ENCODE results near the gene DOCK11. TPM values are rescaled to one million over a fixed set of nuclear protein-coding genes. Genes with fewer than 3 reads are reported as not detected.
A peak's percentile ranks its signal among the peaks of the same experiment; 100 is the strongest.

DOCK11 gene
- polyA plus RNA-seq, 3 donors from 2014 or later: 27.9 to 48.8 (median 28.9) TPM

GRCh38 chrX:118507766-118508165 is 12.2 kb downstream of the DOCK11 start:
- DNase-seq: no peak
- Mint-ChIP-seq H3K36me3 (peaks cover 0 to 4% (median 3%) of the 10 kb centered on the region in 3 donors), H3K4me1 (peaks cover 84 to 94% of the 10 kb centered on the region in 2 donors), H3K4me3 (peak overlapping the region in 1 of 5 donors; percentile 61), H3K27ac (peak overlapping the region in 4 of 6 donors; percentile 27 to 61 (median 38)), H3K9me3 (no peaks in the 10 kb centered on the region), H3K27me3 (ENCODE audit: low read depth in 3 of 3) (peaks cover 0 to 3% (median 1%) of the 10 kb centered on the region in 3 donors)

- Mint-ChIP-seq H3K4me1 (peaks cover 84 to 94% of the 10 kb centered on the region in 2 donors), H3K27ac (peak overlapping the region in 3 of 6 donors; percentile 58 to 61 (median 59)), H3K4me3 (no peak overlapping the region), H3K27me3 (ENCODE audit: low read depth in 3 of 3) (peaks cover 0 to 3% (median 1%) of the 10 kb centered on the region in 3 donors), H3K36me3 (peaks cover 0 to 4% (median 3%) of the 10 kb centered on the region in 3 donors), H3K9me3 (no peaks in the 10 kb centered on the region)
- DNase-seq: no peak
Measured at GRCh38 chrX:118508221-118508620, 12.6 kb downstream of the DOCK11 start.

GRCh38 chrX:118508635-118509034 is 13.0 kb downstream of the DOCK11 start:
- Mint-ChIP-seq H3K4me3 (peak overlapping the region in 1 of 5 donors; percentile 6), H3K36me3 (peaks cover 0 to 4% (median 3%) of the 10 kb centered on the region in 3 donors), H3K9me3 (no peaks in the 10 kb centered on the region), H3K4me1 (peaks cover 84 to 94% of the 10 kb centered on the region in 2 donors), H3K27ac (peak overlapping the region; percentile 6 to 61 (median 56)), H3K27me3 (ENCODE audit: low read depth in 3 of 3) (peaks cover 0 to 1% (median 0%) of the 10 kb centered on the region in 3 donors)
- DNase-seq: no peak

- H3K27ac Mint-ChIP-seq: peak overlapping the region in 5 of 6 donors; percentile 17 to 60 (median 26)
- no peak for DNase-seq
- peaks cover 6 to 13% (median 7%) of the 10 kb centered on the region in 3 donors for H3K36me3 Mint-ChIP-seq
- H3K9me3 Mint-ChIP-seq: peaks cover 0 to 2% (median 0%) of the 10 kb centered on the region in 6 donors
- peaks cover 0 to 1% (median 0%) of the 10 kb centered on the region in 3 donors for H3K27me3 Mint-ChIP-seq (ENCODE audit: low read depth in 3 of 3)
- no peak overlapping the region for H3K4me3 Mint-ChIP-seq
- H3K4me1 Mint-ChIP-seq: peaks cover 86 to 96% of the 10 kb centered on the region in 2 donors
Measured at GRCh38 chrX:118510111-118510510, 14.5 kb downstream of the DOCK11 start.

- Mint-ChIP-seq H3K36me3 (peaks cover 6 to 18% (median 12%) of the 10 kb centered on the region in 3 donors), H3K27ac (peak overlapping the region; percentile 59 to 86 (median 73)), H3K27me3 (ENCODE audit: low read depth in 3 of 3) (no peaks in the 10 kb centered on the region), H3K4me3 (peak overlapping the region in 3 of 5 donors; percentile 7 to 47 (median 20)), H3K4me1 (peaks cover 68 to 83% of the 10 kb centered on the region in 2 donors), H3K9me3 (peaks cover 0 to 3% (median 0%) of the 10 kb centered on the region in 6 donors)
- DNase-seq: no peak
Measured at GRCh38 chrX:118513120-118513898, 17.7 kb downstream of the DOCK11 start.

- Mint-ChIP-seq H3K4me3 (no peak overlapping the region), H3K27me3 (ENCODE audit: low read depth in 3 of 3) (no peaks in the 10 kb centered on the region), H3K4me1 (peaks cover 67 to 83% of the 10 kb centered on the region in 2 donors), H3K27ac (peak overlapping the region in 3 of 6 donors; percentile 11 to 51 (median 36)), H3K9me3 (peaks cover 0 to 3% (median 0%) of the 10 kb centered on the region in 6 donors), H3K36me3 (peaks cover 0 to 10% (median 10%) of the 10 kb centered on the region in 3 donors)
- DNase-seq: no peak
Measured at GRCh38 chrX:118519411-118520215, 24.0 kb downstream of the DOCK11 start.

GRCh38 chrX:118520216-118521206 is 24.9 kb downstream of the DOCK11 start:
- H3K27me3 Mint-ChIP-seq (ENCODE audit: low read depth in 3 of 3): no peaks in the 10 kb centered on the region
- H3K9me3 Mint-ChIP-seq: no peaks in the 10 kb centered on the region
- H3K27ac Mint-ChIP-seq: peak overlapping the region; percentile 5 to 84 (median 58)
- peaks cover 0 to 1% (median under 1%) of the 10 kb centered on the region in 3 donors for H3K36me3 Mint-ChIP-seq
- no peak for DNase-seq
- peak overlapping the region in 1 of 5 donors; percentile 36 for H3K4me3 Mint-ChIP-seq
- peaks cover 64 to 81% of the 10 kb centered on the region in 2 donors for H3K4me1 Mint-ChIP-seq

GRCh38 chrX:118521435-118521834 is 25.8 kb downstream of the DOCK11 start:
- DNase-seq: no peak
- Mint-ChIP-seq H3K27ac (peak overlapping the region in 5 of 6 donors; percentile 37 to 84 (median 72)), H3K27me3 (ENCODE audit: low read depth in 3 of 3) (no peaks in the 10 kb centered on the region), H3K4me1 (peaks cover 70 to 88% of the 10 kb centered on the region in 2 donors), H3K9me3 (no peaks in the 10 kb centered on the region), H3K36me3 (no peaks in the 10 kb centered on the region), H3K4me3 (peak overlapping the region in 2 of 5 donors; percentile 6 to 23)

- Mint-ChIP-seq H3K36me3 (no peaks in the 10 kb centered on the region), H3K4me3 (peak overlapping the region in 1 of 5 donors; percentile 16), H3K27me3 (ENCODE audit: low read depth in 3 of 3) (no peaks in the 10 kb centered on the region), H3K4me1 (peaks cover 71 to 94% of the 10 kb centered on the region in 2 donors), H3K9me3 (no peaks in the 10 kb centered on the region), H3K27ac (peak overlapping the region; percentile 41 to 89 (median 75))
- no peak for DNase-seq
Measured at GRCh38 chrX:118522230-118522926, 26.8 kb downstream of the DOCK11 start.

- Mint-ChIP-seq H3K4me1 (peaks cover 74 to 91% of the 10 kb centered on the region in 2 donors), H3K36me3 (no peaks in the 10 kb centered on the region), H3K4me3 (peak overlapping the region; percentile 19 to 76 (median 55)), H3K27me3 (ENCODE audit: low read depth in 3 of 3) (peaks cover 0 to 3% (median 0%) of the 10 kb centered on the region in 3 donors), H3K9me3 (no peaks in the 10 kb centered on the region), H3K27ac (peak overlapping the region; percentile 82 to 93 (median 86))
- DNase-seq: peak in 1 of 3 donors; percentile 44
Measured at GRCh38 chrX:118523920-118524319, 28.3 kb downstream of the DOCK11 start.

- Mint-ChIP-seq H3K27ac (peak overlapping the region; percentile 82 to 93 (median 86)), H3K4me3 (peak overlapping the region in 4 of 5 donors; percentile 22 to 76 (median 60)), H3K4me1 (peaks cover 77 to 91% of the 10 kb centered on the region in 2 donors), H3K36me3 (no peaks in the 10 kb centered on the region), H3K9me3 (no peaks in the 10 kb centered on the region), H3K27me3 (ENCODE audit: low read depth in 3 of 3) (peaks cover 0 to 3% (median 0%) of the 10 kb centered on the region in 3 donors)
- no peak for DNase-seq
Measured at GRCh38 chrX:118524344-118524743, 28.7 kb downstream of the DOCK11 start.

GRCh38 chrX:118525174-118525730 is 29.6 kb downstream of the DOCK11 start:
- H3K4me3 Mint-ChIP-seq: peak overlapping the region in 2 of 5 donors; percentile 5 to 29
- peaks cover 77 to 89% of the 10 kb centered on the region in 2 donors for H3K4me1 Mint-ChIP-seq
- H3K36me3 Mint-ChIP-seq: no peaks in the 10 kb centered on the region
- no peak for DNase-seq
- H3K9me3 Mint-ChIP-seq: no peaks in the 10 kb centered on the region
- peak overlapping the region; percentile 78 to 97 (median 84) for H3K27ac Mint-ChIP-seq
- H3K27me3 Mint-ChIP-seq (ENCODE audit: low read depth in 3 of 3): peaks cover 0 to 3% (median 0%) of the 10 kb centered on the region in 3 donors

Data from immature natural killer cell (primary cell).